Liver (tissue), 9 donors: Measurements from ENCODE around the gene GNG3. TPM values are rescaled to one million over a fixed set of nuclear protein-coding genes. Genes with fewer than 3 reads are reported as not detected.

Experiments used
- DNase-seq: peaks from one replicate; pipeline ENCODE4 v3.0.0-alpha.2; 2017; ENCODE audit warnings: low spot score
- H3K27ac ChIP-seq, 2 donors: one replicate each; pipeline ENCODE4 v1.7.0; 2013; ENCODE audit warnings: inconsistent platforms in 2 of 2, low read length in 2 of 2, control low read depth in 1 of 2, low read depth in 1 of 2, mild to moderate bottlenecking in 1 of 2
- H3K27me3 ChIP-seq, 4 donors: one replicate each; pipeline versions ENCODE4 v1.6.1 to v1.7.0; 2013; ENCODE audit warnings: low read length in 3 of 4, inconsistent platforms in 1 of 4, mild to moderate bottlenecking in 1 of 4, moderate library complexity in 1 of 4; ENCODE audit not compliant: control insufficient read depth in 4 of 4, insufficient read depth in 4 of 4
- H3K36me3 ChIP-seq, 4 donors: one replicate each; pipeline versions ENCODE4 v1.6.1 to v1.7.0; 2013; ENCODE audit warnings: low read length in 3 of 4, mild to moderate bottlenecking in 3 of 4, low read depth in 1 of 4, moderate library complexity in 1 of 4; ENCODE audit not compliant: control insufficient read depth in 4 of 4, insufficient read depth in 3 of 4
- H3K4me1 ChIP-seq, 4 donors: one replicate each; pipeline versions ENCODE4 v1.6.1 to v1.7.0; 2013; ENCODE audit warnings: low read length in 3 of 4, mild to moderate bottlenecking in 3 of 4, moderate library complexity in 1 of 4; ENCODE audit not compliant: control insufficient read depth in 4 of 4, insufficient read depth in 4 of 4
- H3K4me3 ChIP-seq, 3 donors: one replicate each; pipeline versions ENCODE4 v1.6.1 to v1.7.0; 2013; ENCODE audit warnings: low read length in 3 of 3, control low read depth in 1 of 3, low read depth in 1 of 3, mild to moderate bottlenecking in 1 of 3
- H3K9ac ChIP-seq, 2 donors: one replicate each; pipeline ENCODE4 v1.7.0; 2013; ENCODE audit warnings: low read length in 2 of 2, mild to moderate bottlenecking in 2 of 2, moderate library complexity in 2 of 2, control low read depth in 1 of 2, low read depth in 1 of 2
- H3K9me3 ChIP-seq, 4 donors: one replicate each; pipeline versions ENCODE4 v1.6.1 to v1.7.0; 2013; ENCODE audit warnings: low read length in 3 of 4; ENCODE audit not compliant: control insufficient read depth in 4 of 4
- EGR1 ChIP-seq, 2 donors: IDR thresholded peaks; 2 replicates each; pipeline ENCODE4 v1.6.1; 2016 to 2018; ENCODE audit warnings: antibody characterized with exemption in 2 of 2, low read depth in 2 of 2
- FOXA1 ChIP-seq: IDR thresholded peaks from 2 replicates; pipeline ENCODE4 v1.6.1; 2016; ENCODE audit warnings: antibody characterized with exemption
- FOXA2 ChIP-seq: IDR thresholded peaks from 2 replicates; pipeline ENCODE4 v1.6.1; 2016; ENCODE audit warnings: antibody characterized with exemption
- GABPA ChIP-seq, 2 donors: IDR thresholded peaks in 1 of 2; conservative IDR thresholded peaks in 1 of 2; 2 replicates each; pipeline ENCODE4 v1.6.1; 2016; ENCODE audit warnings: antibody characterized with exemption in 2 of 2, mild to moderate bottlenecking in 1 of 2, moderate library complexity in 1 of 2
- HNF4G ChIP-seq: IDR thresholded peaks from 2 replicates; pipeline ENCODE4 v1.6.1; 2016; ENCODE audit warnings: antibody characterized with exemption
- JUND ChIP-seq, 2 donors: IDR thresholded peaks; 2 replicates each; pipeline ENCODE4 v1.6.1; 2016; ENCODE audit warnings: antibody characterized with exemption in 2 of 2
- RAD21 ChIP-seq, 2 donors: IDR thresholded peaks; 2 replicates each; pipeline ENCODE4 v1.6.1; 2016; ENCODE audit warnings: antibody characterized with exemption in 2 of 2, mild to moderate bottlenecking in 2 of 2
- RXRA ChIP-seq, 2 donors: IDR thresholded peaks; 2 replicates each; pipeline ENCODE4 v1.6.1; 2017 to 2018; ENCODE audit warnings: antibody characterized with exemption in 2 of 2, mild to moderate bottlenecking in 1 of 2
- SP1 ChIP-seq: IDR thresholded peaks from 2 replicates; pipeline ENCODE4 v1.6.1; 2018; ENCODE audit warnings: antibody characterized with exemption, mild to moderate bottlenecking
- YY1 ChIP-seq: IDR thresholded peaks from 2 replicates; pipeline ENCODE4 v1.6.1; 2016; ENCODE audit warnings: antibody characterized with exemption, mild to moderate bottlenecking
- WGBS: extraction: QIAGEN DNeasy Blood & Tissue Kit; methylation state at CpG from one replicate; pipeline ENCODE4 v1.1.7; 2013; 5-methylcytosine and 5-hydroxymethylcytosine counted together
- polyA plus RNA-seq, 2 donors: library from polyadenylated mRNA; stranded (reverse) in 1 of 2; unstranded in 1 of 2; fragments of 200-250 nt in 1 of 2; fragments of >200 nt in 1 of 2; fragmentation: Nextera tagmentation in 1 of 2; extraction: Ambion mirVana in 1 of 2; gene quantifications; one replicate each; pipeline versions ENCODE4 v1.2.1 to v1.2.3, GENCODE V29; 2013 to 2015
- total RNA-seq, 2 donors: library from RNA; depleted of rRNA; stranded (reverse); fragments of >200 nt; gene quantifications; one replicate each; pipeline ENCODE4 v1.2.3, GENCODE V29; 2014
- TF ChIP-seq, protein P1 (sequence below): fragments of 150-350 bp; IDR thresholded peaks from 2 replicates; pipeline ENCODE4 v1.5.1; 2017; ENCODE audit warnings: improper control_type of control experiment, low read depth, low read length; ENCODE audit not compliant: missing input control
- TF ChIP-seq, protein P2 (sequence below): IDR thresholded peaks from 2 replicates; pipeline ENCODE4 v1.6.1; 2016; ENCODE audit warnings: antibody characterized with exemption
- TF ChIP-seq, protein P3 (sequence below): IDR thresholded peaks from 2 replicates; pipeline ENCODE4 v1.6.1; 2016; ENCODE audit warnings: antibody characterized with exemption
- TF ChIP-seq, protein P4 (sequence below): IDR thresholded peaks from 2 replicates; pipeline ENCODE4 v1.6.1; 2016; ENCODE audit warnings: antibody characterized with exemption, mild to moderate bottlenecking
- donor health status: healthy.
- donor health status: healthy.
- donor health status: healthy.
- donor health status: healthy.
- donor health status: healthy.

The GNG3 gene
- total and polyA plus RNA-seq, 4 donors, result 0.19 TPM; not detected in 3

DNA sequence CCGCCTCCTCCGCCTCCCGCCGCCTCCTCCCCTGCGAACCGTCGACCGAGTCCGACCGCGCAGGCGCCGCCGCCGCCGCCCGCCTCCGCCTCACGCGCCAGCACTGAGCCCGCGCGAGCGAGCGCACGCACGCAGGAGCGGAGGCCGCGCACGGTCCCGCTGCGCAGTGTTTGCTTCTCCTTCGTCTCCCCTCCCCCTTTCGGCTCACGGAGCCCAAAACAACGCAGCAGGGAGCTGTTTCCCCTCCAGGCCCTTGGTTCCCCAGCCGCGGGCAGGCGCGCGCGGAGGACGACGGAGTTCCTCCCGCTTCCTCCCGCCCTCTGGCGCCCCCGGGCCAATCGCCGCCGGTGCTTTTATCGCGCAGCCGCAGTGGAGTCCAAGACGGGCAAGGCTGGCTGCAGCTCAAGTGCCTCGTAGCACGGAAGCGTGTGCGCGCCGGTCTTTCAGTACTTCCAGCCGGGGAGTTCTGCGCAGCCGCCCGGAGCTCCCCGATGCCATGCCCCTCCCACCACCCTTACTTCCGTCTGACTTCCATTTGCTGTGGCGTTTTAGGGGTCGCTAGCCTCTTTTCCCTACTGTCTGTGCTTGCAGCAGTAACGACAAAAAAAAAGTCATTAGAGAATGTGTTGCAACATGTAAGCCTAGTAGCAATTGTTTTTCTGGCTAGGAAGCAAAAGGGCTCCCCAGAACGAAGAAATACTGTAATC is 19.8 kb downstream of the GNG3 start, which contains the start of gene HNRNPUL2 (continued):
- TF ChIP-seq, protein P1, sequence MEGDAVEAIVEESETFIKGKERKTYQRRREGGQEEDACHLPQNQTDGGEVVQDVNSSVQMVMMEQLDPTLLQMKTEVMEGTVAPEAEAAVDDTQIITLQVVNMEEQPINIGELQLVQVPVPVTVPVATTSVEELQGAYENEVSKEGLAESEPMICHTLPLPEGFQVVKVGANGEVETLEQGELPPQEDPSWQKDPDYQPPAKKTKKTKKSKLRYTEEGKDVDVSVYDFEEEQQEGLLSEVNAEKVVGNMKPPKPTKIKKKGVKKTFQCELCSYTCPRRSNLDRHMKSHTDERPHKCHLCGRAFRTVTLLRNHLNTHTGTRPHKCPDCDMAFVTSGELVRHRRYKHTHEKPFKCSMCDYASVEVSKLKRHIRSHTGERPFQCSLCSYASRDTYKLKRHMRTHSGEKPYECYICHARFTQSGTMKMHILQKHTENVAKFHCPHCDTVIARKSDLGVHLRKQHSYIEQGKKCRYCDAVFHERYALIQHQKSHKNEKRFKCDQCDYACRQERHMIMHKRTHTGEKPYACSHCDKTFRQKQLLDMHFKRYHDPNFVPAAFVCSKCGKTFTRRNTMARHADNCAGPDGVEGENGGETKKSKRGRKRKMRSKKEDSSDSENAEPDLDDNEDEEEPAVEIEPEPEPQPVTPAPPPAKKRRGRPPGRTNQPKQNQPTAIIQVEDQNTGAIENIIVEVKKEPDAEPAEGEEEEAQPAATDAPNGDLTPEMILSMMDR, result no peak
- TF ChIP-seq HNF4G, result no peak

DNA sequence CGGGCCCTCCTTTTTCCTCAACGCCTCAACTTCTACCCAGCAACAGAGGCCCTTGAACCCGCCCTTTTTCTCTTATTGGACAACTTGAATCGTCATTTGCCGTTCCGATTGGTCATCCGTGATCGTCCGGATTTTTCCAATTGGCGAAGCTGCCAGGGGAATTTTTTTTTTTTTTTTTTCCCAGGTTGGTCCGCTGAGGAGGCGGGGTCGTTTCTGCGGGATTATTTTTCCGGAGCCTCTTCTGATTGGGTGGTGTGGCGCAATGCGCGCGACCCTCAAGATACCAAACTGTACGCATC is 20.3 kb downstream of the GNG3 start:
- TF ChIP-seq JUND (IDR thresholded peaks at IDR 0.05), result peak; percentile 16 to 41
- TF ChIP-seq, protein P2, sequence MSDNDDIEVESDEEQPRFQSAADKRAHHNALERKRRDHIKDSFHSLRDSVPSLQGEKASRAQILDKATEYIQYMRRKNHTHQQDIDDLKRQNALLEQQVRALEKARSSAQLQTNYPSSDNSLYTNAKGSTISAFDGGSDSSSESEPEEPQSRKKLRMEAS, result no peak
- TF ChIP-seq, protein P1, result no peak
- peak in 1 of 2 donors; percentile 39 for TF ChIP-seq RXRA (IDR thresholded peaks at IDR 0.05)
- TF ChIP-seq SP1, result peak; percentile 77
- TF ChIP-seq, protein P3, sequence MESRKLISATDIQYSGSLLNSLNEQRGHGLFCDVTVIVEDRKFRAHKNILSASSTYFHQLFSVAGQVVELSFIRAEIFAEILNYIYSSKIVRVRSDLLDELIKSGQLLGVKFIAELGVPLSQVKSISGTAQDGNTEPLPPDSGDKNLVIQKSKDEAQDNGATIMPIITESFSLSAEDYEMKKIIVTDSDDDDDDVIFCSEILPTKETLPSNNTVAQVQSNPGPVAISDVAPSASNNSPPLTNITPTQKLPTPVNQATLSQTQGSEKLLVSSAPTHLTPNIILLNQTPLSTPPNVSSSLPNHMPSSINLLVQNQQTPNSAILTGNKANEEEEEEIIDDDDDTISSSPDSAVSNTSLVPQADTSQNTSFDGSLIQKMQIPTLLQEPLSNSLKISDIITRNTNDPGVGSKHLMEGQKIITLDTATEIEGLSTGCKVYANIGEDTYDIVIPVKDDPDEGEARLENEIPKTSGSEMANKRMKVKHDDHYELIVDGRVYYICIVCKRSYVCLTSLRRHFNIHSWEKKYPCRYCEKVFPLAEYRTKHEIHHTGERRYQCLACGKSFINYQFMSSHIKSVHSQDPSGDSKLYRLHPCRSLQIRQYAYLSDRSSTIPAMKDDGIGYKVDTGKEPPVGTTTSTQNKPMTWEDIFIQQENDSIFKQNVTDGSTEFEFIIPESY, result peak; percentile 26
- peak in 1 of 2 donors; percentile 9 for TF ChIP-seq EGR1 (IDR thresholded peaks at IDR 0.05; ENCODE audit: low read depth in 2 of 2)
- TF ChIP-seq YY1, result no peak
- peak overlapping the region; percentile 87 to 100 (median 96) for H3K4me3 ChIP-seq
- H3K4me1 ChIP-seq, result peaks cover 2 to 40% (median 25%) of the 10 kb centered on the region in 4 donors
- DNase-seq, result peak; percentile 83
- no peaks in the 10 kb centered on the region for H3K9me3 ChIP-seq
- H3K27ac ChIP-seq, result peak overlapping the region; percentile 97
- peaks cover 7 to 11% (median 11%) of the 10 kb centered on the region in 4 donors for H3K36me3 ChIP-seq
- under 1% methylated on average over 20 of the region's 20 CpGs for WGBS
- no peaks in the 10 kb centered on the region for H3K27me3 ChIP-seq
- H3K9ac ChIP-seq, result peak overlapping the region; percentile 81 to 87

DNA sequence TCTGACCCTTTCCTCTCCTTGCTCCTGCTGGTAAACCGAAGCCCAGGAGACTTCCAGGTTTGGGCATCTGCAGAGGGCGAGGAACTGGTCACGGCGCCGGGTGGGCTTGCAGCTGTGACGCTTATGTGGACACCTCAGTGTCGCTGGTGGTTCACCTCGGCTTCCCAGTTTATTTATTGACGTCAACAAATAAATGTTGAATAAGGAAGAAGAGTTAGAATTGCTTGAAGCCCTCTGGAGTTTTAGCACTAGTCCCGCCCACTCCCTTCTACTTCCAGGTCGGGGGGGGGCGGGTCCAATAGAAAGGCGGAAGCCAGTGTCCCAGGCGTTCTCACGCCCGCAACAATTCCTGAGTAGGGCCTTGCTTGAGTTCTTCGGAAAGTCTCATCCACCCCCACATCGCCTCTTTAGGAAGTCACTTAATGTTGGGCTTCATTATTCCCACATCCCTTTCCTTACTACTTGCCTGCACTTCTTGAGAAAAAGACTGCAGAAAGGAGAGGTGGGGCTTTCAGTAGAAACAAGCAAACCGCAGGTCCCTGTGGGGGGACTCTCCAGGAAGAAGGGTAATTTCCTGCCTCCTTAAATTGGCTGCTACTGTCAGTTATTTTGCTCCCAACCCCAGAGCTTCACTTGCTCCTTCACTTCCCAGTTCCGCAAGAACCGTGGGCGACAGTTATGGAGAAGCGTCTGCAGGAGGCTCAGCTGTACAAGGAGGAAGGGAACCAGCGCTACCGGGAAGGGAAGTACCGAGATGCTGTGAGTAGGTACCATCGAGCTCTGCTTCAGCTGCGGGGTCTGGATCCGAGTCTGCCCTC is 20.9 kb downstream of the GNG3 start, which contains the start of gene TTC9C:
Gene TTC9C, plus strand, starts transcription at position 316 of the 818 bp plus-strand sequence. Its CDS starts 363 bp downstream, at position 679.
- peaks cover 2 to 40% (median 25%) of the 10 kb centered on the region in 4 donors for H3K4me1 ChIP-seq
- H3K9me3 ChIP-seq, result no peaks in the 10 kb centered on the region
- peaks cover 7 to 11% (median 7%) of the 10 kb centered on the region in 4 donors for H3K36me3 ChIP-seq
- H3K27me3 ChIP-seq, result no peaks in the 10 kb centered on the region
- H3K27ac ChIP-seq, result peak within 1 kb of the TSS; percentile 97
- peak; percentile 84 for DNase-seq
- WGBS, result under 1% methylated on average over 29 of the region's 29 CpGs
- H3K4me3 ChIP-seq, result peak within 1 kb of the TSS; percentile 87 to 100 (median 96)
- H3K9ac ChIP-seq, result peak within 1 kb of the TSS; percentile 87 to 94
- TF ChIP-seq FOXA1 (no peak), RAD21 (IDR thresholded peaks at IDR 0.05) (peak in 1 of 2 donors; percentile 23), RXRA (IDR thresholded peaks at IDR 0.05) (no peak), GABPA (IDR thresholded peaks at IDR 0.05 in 1 of 2, conservative IDR thresholded peaks at IDR 0.05 in 1 of 2) (peak; percentile 81 to 91), FOXA2 (no peak)
- TF ChIP-seq, protein P2, result no peak
- TF ChIP-seq, protein P4, sequence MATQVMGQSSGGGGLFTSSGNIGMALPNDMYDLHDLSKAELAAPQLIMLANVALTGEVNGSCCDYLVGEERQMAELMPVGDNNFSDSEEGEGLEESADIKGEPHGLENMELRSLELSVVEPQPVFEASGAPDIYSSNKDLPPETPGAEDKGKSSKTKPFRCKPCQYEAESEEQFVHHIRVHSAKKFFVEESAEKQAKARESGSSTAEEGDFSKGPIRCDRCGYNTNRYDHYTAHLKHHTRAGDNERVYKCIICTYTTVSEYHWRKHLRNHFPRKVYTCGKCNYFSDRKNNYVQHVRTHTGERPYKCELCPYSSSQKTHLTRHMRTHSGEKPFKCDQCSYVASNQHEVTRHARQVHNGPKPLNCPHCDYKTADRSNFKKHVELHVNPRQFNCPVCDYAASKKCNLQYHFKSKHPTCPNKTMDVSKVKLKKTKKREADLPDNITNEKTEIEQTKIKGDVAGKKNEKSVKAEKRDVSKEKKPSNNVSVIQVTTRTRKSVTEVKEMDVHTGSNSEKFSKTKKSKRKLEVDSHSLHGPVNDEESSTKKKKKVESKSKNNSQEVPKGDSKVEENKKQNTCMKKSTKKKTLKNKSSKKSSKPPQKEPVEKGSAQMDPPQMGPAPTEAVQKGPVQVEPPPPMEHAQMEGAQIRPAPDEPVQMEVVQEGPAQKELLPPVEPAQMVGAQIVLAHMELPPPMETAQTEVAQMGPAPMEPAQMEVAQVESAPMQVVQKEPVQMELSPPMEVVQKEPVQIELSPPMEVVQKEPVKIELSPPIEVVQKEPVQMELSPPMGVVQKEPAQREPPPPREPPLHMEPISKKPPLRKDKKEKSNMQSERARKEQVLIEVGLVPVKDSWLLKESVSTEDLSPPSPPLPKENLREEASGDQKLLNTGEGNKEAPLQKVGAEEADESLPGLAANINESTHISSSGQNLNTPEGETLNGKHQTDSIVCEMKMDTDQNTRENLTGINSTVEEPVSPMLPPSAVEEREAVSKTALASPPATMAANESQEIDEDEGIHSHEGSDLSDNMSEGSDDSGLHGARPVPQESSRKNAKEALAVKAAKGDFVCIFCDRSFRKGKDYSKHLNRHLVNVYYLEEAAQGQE, result no peak
- TF ChIP-seq, protein P1, result no peak
